NCI-H2196 treated with DMSO at 0.1 percent for 48 hours (cell line): Measurements from ENCODE around the gene GATAD2B.
A peak's percentile ranks its signal among the peaks of the same experiment; 100 is the strongest.
"Not testable (repeated sequence)": the region's sequence is repeated elsewhere in the genome, so short reads cannot be mapped to it uniquely, and the experiment has no call there.

Experiments used
- DNase-seq: peaks from one replicate; lab custom pipeline; 2025; ENCODE audit not compliant: unreplicated experiment; lab: John Stamatoyannopoulos, UW

Gene GATAD2B

DNA sequence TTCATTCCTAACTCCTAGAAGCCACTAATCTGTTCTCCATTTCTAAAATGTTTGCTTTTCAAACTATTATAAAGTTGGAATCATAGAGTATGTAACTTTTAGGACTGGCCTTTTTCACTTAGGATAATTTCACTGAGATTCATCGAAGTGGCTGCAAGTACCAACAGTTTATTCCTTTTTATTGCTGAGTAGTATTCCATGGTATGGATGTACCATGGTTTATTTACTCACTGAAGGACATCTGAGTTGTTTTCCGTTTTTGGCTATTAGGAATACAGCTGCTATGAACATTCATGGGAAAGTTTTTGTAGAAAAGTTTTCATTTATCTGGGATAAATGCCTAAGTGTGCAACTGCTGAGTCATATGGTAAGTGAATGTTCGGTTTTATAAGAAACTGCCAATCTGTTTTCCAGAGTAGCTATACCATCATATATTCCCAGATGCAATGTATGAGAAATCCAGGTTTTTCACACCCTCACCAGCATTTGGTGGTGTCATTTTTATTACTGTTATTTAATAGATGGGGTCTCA is 81.2 kb downstream of the GATAD2B start:
- no peak for DNase-seq

- not testable (repeated sequence) for DNase-seq
Observed at GRCh38 chr1:153840774-153841173, 82.0 kb downstream of the GATAD2B start.

GRCh38 chr1:153833968-153834367 is 88.8 kb downstream of the GATAD2B start:
- not testable (repeated sequence) for DNase-seq

GRCh38 chr1:153833171-153833570 is 89.6 kb downstream of the GATAD2B start:
- no peak for DNase-seq

DNA sequence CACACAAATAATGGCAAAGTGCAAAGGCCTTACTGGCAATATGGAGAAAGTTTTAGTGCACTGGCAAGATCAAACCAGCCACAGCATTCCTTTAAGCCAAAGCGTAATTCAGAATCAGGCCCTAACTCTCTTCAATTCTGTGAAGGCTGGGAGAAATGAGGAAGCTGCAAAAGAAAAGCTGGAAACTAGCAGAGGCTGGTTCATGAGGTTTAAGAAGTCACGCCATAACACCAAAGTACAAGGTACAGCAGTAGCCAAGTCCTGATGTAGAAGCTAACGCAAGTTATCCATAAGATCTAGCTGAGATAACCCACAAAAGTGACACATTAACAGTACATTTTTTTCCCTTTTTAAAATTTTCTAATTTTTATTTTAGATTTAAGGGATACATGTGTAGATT is 90.5 kb downstream of the GATAD2B start:
- DNase-seq, result no peak

- DNase-seq, result no peak
Observed at GRCh38 chr1:153831026-153831425, 91.7 kb downstream of the GATAD2B start.

DNA sequence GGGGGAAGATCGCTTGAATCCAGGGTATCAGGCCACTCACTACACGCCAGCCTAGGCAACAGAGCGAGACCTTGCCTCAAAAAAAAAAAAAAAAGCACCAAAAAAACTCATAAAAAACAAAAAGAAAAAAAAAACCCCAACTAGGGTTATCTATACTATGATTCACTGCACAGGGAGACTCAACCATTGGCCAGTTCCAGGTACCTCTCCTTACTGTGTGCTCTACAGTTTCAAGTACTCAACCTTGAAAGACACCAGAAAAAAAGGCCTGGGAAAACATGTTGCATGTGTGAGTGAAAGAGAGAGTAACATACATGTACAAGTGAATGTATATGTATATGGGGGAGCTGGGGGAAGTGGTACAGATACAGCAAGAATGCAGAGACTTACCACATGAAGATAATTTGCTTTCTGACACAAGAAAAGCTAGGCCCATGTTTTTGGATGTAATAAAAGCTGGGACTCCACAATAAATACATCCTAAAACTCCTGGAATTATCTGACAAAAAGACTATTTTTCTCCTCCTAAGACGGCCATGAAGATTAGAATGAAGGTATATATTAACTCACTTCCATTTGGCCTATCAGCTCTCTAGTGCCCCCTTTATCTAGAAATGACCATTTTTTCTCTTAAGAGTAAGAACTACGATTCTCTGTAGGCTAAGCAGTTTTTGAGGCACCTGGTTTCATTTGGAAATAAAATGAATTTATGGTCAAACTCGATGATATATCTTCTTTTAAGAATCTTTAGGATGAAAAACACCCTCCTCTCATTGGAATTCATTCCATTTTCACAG is 95.4 kb downstream of the GATAD2B start:
- DNase-seq, result no peak

- no peak for DNase-seq
Observed at GRCh38 chr1:153818876-153819275, 103.9 kb downstream of the GATAD2B start.

DNA sequence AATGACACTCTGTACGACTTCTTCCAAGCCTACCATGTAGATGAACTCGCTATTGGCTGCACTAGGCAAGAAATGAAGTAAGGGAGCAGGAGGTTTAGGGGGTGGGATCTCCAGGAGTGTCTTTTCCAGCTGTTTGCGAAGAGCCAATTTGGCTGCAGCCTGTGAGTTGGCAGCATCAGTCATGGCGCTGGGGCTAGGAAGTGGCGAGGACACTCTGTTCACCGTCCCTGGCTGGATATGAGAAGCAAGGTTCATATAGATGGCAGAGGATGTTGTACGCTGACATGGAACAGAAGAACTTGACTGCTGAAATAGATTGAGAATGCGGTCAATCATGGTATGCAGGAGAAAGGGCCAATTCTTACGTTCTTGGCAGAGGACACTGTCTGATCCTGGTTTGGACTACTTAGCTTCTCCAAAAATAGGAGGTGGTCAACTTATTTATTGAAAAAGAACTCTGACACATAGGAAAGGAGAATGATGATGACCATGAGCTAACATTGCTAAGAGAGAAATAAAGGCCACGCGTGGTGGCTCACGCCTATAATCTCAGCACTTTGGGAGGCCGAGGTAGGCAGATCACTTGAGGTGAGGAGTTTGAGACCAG is 106.4 kb downstream of the GATAD2B start:
- no peak for DNase-seq

DNA sequence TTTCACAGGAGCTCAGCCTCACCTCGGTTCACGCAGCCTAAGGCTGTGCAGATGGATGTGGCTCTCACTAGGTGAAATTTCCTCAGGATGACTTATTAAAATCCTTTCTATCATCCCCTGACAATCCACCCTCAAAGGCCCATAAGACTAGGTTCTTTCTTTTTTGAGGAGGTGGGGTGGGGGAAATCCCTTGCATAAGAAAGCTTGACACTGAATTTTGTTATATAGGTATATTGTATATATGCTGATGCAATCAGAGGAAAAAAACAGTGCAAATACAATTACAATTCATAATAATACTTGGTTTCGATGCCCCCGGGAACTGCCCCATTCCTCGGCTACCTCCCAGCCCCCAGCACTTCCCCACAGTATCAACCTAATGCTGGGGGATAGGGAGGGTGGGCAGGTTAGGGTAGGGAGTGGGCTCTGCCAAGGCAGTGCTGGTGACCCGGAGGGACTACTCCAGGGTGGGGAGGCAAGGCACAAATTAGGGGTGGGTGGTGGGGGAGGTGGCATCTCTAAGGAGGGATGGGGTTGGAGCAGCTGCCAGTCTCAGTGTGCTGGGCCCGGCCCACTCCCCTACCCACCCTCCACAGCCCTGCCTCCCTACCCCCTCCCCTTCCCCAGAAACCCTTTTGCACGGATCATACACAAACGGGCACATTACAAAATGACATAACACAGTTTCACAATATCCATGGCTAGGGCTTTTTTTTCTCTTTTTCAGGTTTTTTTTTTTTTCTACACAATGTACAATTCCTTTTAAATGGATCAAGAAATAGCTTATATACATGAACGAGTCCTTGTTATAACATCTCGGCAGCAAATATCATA is 116.7 kb downstream of the GATAD2B start:
- no peak for DNase-seq

DNA sequence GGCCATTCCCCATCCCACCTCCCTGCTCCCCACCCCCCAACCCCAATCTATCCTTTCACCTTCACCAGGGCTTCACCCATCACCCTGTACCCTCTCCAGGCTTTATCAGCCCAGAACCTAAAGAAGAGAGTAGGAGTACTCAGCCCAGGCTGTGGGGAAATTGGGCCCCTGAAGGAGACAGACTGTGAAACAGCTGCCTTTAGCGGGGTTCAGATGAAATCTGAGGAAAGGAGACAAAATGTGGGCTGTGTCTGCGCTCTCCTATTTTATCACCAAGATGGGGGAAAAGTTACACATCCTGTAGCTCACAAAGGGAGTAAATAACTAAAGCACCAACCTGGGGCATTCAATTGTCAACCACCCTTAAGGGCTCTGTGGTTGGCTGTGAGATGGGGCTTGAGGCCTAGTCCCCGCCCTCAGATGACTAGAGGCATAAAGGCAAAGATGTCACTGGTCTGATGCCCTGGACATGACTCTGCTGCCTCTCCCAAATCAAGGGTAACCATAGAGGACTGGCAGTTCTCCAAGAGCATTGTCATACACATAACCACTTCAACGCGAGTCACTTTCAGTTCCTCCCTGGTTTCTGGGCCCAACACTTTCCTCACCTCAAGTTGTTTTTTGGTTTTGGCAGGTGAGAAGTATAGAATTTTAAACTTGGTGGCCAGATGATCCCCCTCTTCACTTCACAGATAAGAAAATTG is 117.6 kb downstream of the GATAD2B start:
- peak; percentile 15 for DNase-seq

- DNase-seq, result no peak
Observed at GRCh38 chr1:153804112-153804511, 118.7 kb downstream of the GATAD2B start.

DNA sequence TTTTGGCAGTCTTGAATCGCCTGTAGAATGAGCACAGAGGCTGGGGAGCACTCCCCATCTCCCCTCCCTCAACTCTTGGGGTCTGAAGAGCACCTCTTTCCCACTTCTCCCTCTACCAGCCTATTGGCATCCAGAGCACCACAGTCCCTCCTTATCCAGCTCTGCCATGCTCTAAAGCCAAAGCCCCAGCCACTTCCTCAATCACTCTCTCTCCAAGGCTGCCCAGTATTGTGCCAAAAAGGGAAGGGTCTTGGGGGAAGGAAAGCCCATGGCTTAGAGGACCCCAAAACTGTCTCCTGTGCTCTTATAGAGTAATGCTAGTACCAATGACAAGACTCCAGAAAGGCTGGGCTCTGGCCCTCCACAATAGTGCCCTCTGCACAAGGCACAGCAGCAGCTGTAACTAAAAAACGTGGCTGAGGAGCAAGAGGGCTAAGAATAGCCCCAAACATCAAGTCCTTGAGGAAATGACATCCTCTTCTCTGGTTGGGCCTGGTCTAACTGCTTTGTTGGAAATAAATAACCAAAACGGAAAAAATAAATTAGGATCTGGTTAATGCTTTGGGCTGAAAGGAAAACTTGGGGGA is 119.2 kb downstream of the GATAD2B start:
- no peak for DNase-seq

DNA sequence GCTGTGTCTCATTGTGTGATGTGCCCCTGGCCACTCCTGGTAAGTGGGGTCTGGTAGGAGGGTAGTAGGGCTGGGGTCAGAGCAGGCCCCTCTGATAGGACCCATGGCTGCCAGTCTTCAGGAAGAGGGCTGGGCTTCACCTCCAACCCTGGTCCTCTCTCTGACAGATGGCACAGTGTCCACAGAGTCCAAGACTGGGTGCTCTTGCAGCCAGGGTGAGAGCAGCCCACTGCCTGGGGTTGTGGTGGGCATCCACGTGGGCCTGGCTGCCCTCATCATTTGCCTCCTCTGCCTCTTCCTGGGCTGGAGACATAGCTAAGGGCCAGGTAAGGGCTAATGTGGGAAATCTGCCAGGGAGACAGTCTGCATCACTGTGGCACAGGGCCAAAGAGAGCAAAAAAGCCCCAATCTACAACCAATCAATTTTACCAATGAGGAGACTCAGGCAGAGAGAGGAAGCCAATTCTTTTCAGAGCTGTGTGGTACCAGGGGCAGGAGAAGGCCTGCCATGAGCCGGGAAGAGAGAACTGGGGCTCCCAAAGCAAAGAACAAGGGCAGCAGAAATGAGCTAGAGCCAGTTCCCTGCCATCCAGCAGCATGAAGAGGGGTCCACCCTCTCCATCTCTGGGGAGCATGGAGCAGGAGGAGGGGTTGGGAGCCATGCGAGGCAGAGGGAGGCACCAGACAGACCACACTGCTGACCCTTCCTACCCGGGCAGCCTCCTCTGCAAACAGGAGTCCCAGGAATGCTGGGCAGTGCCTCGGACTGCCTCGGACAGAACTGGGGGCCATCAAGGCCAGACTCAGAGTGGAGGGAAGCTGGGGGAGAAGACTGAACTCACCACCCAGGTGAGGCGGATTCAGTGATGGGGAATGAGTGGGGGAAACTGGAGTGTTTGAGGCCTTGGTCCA is 120.7 kb downstream of the GATAD2B start:
- DNase-seq, result no peak

- DNase-seq, result no peak
Observed at GRCh38 chr1:153801028-153801625, 121.6 kb downstream of the GATAD2B start.

GRCh38 chr1:153800516-153800915 is 122.3 kb downstream of the GATAD2B start:
- DNase-seq, result no peak

DNA sequence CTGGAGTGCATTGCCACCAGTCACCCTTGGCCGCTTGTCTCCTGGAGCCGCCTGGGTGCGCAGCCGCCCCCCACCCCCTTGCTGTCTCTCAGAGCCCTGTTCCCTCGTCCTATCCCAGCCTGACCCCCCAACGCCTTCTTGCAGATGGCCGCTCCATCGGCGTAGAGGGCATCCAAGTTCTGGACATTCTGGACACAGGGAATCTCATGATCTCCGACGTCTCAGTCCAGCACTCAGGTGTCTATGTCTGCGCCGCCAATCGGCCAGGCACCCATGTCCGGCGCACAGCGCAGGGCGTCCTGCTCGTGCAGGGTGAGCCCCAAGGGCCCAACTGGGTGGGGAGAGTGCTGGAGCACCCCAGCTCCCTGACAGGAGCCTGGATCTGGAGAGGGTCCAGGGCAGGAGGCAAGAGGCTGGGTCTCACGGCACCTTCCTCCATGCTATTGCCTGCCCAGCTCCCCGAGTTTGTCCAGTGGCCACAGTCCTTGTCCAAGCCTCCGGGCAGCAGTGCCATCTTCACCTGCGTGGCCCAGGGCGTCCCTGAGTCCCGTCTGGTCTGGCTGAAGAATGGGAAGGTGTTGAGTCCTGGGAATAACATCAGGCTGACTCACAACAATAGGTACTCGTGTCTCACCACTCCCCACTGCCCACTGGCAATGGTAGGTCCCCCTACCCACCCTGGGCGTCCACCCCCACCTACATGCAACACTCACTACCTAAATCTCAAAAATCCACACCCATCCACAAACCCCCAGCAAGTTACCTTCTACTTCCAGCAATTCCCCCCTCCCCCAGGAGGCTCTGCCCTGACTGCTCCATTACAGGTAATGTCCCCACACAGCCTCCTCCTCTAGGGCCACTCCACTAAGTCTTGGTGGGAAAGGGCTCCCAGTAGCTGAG is 123.0 kb downstream of the GATAD2B start:
- no peak for DNase-seq

- no peak for DNase-seq
Observed at GRCh38 chr1:153799016-153799415, 123.8 kb downstream of the GATAD2B start.
